ENCODE results near the gene SPTB. TPM values are rescaled to one million over a fixed set of nuclear protein-coding genes. Genes with fewer than 3 reads are reported as not detected.

SPTB gene
- total RNA-seq, 1 donor from 2014 or later, result not detected

DNA sequence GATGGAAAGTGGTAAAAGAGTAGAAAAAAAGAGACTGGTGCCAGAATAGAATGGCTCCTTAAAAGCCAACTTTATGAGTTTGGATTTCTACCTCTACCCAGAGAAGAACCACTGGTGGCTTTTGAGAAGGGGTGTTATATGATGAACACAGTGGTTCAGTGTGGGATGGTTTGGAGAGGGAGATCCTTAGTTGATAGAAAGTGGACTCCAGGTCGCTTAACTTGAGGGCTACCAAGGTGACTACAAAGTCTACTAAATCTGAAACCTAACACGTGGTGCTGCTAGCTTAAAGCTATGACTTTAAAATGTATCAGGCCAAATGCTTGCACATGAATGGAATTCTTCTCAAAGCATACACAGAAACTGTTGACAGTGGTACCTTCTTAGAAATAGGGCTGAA is 8.4 kb downstream of the SPTB start:
- Histone ChIP-seq H3K27me3 (ENCODE audit: control insufficient read depth, insufficient read depth, low read length) (peaks cover 8% of the 10 kb centered on the region), H3K4me3 (ENCODE audit: low read depth, low read length) (no peak overlapping the region), H3K36me3 (ENCODE audit: control insufficient read depth, insufficient read depth, low read length) (no peaks in the 10 kb centered on the region)
- FAIRE-seq (no peak), DNase-seq (ENCODE audit: low read depth) (no peak)
- TF ChIP-seq, protein P1, sequence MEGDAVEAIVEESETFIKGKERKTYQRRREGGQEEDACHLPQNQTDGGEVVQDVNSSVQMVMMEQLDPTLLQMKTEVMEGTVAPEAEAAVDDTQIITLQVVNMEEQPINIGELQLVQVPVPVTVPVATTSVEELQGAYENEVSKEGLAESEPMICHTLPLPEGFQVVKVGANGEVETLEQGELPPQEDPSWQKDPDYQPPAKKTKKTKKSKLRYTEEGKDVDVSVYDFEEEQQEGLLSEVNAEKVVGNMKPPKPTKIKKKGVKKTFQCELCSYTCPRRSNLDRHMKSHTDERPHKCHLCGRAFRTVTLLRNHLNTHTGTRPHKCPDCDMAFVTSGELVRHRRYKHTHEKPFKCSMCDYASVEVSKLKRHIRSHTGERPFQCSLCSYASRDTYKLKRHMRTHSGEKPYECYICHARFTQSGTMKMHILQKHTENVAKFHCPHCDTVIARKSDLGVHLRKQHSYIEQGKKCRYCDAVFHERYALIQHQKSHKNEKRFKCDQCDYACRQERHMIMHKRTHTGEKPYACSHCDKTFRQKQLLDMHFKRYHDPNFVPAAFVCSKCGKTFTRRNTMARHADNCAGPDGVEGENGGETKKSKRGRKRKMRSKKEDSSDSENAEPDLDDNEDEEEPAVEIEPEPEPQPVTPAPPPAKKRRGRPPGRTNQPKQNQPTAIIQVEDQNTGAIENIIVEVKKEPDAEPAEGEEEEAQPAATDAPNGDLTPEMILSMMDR (IDR thresholded peaks at IDR 0.05; ENCODE audit: insufficient read depth, low read length, severe bottlenecking), result no peak

DNA sequence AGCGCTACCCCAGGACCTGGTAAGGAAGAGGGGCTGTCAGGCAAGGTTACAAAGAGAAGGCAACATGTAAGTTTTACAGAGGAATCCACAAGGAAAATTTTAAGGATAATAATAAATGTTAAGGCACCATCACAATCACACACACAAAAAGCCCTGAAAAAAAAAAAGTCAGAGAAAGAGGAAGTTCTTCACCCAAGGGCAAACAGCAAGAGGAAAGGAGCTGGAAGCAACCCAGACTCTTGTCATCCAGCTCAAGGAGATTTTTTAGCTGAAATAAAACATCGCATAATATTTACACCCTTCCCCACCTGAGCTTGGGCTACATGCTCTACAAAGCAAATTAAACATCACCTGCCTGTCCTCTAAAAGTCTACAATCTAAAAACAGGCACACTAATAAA is 9.5 kb downstream of the SPTB start:
- Histone ChIP-seq H3K36me3 (ENCODE audit: control insufficient read depth, insufficient read depth, low read length) (no peaks in the 10 kb centered on the region), H3K4me3 (ENCODE audit: low read depth, low read length) (no peak overlapping the region), H3K27me3 (ENCODE audit: control insufficient read depth, insufficient read depth, low read length) (peaks cover 5% of the 10 kb centered on the region)
- FAIRE-seq, result no peak
- no peak for DNase-seq (ENCODE audit: low read depth)
- TF ChIP-seq, protein P1 (IDR thresholded peaks at IDR 0.05; ENCODE audit: insufficient read depth, low read length, severe bottlenecking), result no peak

DNA sequence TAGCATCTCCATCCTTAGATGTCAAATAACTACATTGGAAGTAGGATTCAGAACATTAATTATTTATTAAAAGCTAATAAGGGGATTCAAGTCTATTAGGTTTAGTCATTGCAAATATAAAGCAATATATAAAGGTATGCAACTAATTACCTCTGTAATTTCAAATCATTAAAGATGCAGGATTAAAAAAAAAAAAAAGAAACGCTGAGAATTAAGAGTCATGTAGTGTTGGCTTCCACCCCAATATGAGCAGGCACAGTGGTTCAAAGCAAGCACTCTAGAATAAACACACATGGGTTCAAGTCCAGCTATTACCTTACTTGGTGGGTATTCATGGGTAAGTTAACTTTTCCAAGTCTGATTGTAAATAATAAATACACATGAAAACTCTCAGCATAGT is 10.9 kb downstream of the SPTB start:
- Histone ChIP-seq H3K27me3 (ENCODE audit: control insufficient read depth, insufficient read depth, low read length) (peaks cover 4% of the 10 kb centered on the region), H3K4me3 (ENCODE audit: low read depth, low read length) (no peak overlapping the region), H3K36me3 (ENCODE audit: control insufficient read depth, insufficient read depth, low read length) (no peaks in the 10 kb centered on the region)
- TF ChIP-seq, protein P1 (IDR thresholded peaks at IDR 0.05; ENCODE audit: insufficient read depth, low read length, severe bottlenecking), result no peak
- DNase-seq (ENCODE audit: low read depth) (no peak), FAIRE-seq (no peak)

DNA sequence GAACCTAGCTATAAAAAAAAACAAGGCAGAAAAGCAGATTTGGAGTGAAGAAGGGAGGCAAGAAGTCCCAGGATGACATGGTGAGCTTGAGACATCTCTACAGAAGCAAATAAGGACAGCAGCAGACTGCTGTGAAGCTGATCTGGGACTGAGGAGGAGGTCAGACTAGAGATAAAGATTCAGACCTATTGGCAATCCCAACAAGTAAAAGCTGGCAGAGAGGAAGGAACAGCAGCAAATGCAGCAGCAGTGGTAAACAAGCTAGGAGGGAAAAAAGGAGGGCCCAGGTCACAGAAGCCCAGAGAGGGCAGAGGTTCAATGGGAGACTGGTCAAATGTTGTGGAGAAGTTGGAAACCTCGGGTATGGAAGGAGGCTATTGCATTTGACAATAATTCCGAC is 11.3 kb downstream of the SPTB start:
- no peak for FAIRE-seq

DNA sequence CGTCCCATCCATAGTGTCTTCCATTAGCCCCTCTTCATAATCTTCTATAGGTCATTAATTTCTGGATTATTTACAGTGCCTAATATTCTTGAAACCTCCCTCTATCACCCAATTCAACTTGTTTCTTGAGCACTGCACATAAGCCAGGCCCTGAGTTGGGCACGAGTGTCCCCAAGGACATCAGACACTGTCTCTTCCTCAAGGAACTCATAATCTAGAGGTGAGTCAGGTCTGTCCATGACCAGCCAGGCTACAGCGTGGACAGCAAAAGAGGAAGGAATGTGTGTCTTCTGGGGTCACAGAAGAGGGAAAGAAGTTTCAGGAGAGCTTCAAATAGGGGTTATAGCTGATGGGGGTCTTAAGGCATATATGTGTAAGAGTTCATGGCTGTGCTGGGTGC is 12.5 kb downstream of the SPTB start:
- DNase-seq (ENCODE audit: low read depth), result no peak
- TF ChIP-seq, protein P1 (IDR thresholded peaks at IDR 0.05; ENCODE audit: insufficient read depth, low read length, severe bottlenecking), result no peak
- no peaks in the 10 kb centered on the region for H3K36me3 ChIP-seq (ENCODE audit: control insufficient read depth, insufficient read depth, low read length)
- FAIRE-seq, result no peak
- peaks cover 4% of the 10 kb centered on the region for H3K27me3 ChIP-seq (ENCODE audit: control insufficient read depth, insufficient read depth, low read length)
- H3K4me3 ChIP-seq (ENCODE audit: low read depth, low read length), result no peak overlapping the region

More for the DNA sequence above, 11.3 kb downstream of the SPTB start:
- Histone ChIP-seq H3K4me3 (ENCODE audit: low read depth, low read length) (no peak overlapping the region), H3K36me3 (ENCODE audit: control insufficient read depth, insufficient read depth, low read length) (no peaks in the 10 kb centered on the region), H3K27me3 (ENCODE audit: control insufficient read depth, insufficient read depth, low read length) (peaks cover 4% of the 10 kb centered on the region)
- TF ChIP-seq, protein P1 (IDR thresholded peaks at IDR 0.05; ENCODE audit: insufficient read depth, low read length, severe bottlenecking), result no peak
- DNase-seq (ENCODE audit: low read depth), result no peak

DNA sequence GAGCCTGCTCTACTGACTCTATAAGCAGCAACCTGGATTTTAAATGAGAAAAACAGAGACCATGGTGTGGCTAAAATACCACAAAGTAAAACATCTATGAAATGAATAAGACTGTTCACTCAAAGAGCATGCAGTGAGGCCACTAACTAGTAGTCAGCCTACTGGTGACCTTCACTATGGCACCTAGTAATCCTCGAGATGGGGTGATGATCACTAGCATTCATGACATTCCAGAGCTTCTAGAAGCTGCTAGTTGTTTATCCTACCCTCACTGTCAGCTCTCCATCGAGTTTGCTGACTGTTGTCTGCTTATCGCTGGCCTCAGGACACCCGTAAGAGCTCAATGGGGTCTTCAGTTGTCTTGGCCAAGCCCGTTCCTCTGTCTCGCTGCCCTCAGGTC is 13.7 kb downstream of the SPTB start:
- DNase-seq (ENCODE audit: low read depth) (no peak), FAIRE-seq (no peak)
- Histone ChIP-seq H3K4me3 (ENCODE audit: low read depth, low read length) (no peak overlapping the region), H3K27me3 (ENCODE audit: control insufficient read depth, insufficient read depth, low read length) (peaks cover 8% of the 10 kb centered on the region), H3K36me3 (ENCODE audit: control insufficient read depth, insufficient read depth, low read length) (no peaks in the 10 kb centered on the region)
- TF ChIP-seq, protein P1 (IDR thresholded peaks at IDR 0.05; ENCODE audit: insufficient read depth, low read length, severe bottlenecking), result no peak

All from bronchial epithelial cell (primary cell).